Superior temporal gyrus (tissue), 1 donor: ENCODE results near the gene TMEM247.
"Not testable (repeated sequence)": the region's sequence is repeated elsewhere in the genome, so short reads cannot be mapped to it uniquely, and the experiment has no call there.

ENCODE experiments used
- DNase-seq: peaks from one replicate; pipeline ENCODE4 v3.0.0-alpha.2; 2016; ENCODE audit errors: extremely low spot score

The TMEM247 gene

GRCh38 chr2:46458763-46459500 is 20.4 kb upstream of the TMEM247 start:
- DNase-seq: no peak

GRCh38 chr2:46459694-46460093 is 19.7 kb upstream of the TMEM247 start:
- DNase-seq: peak; percentile 29

GRCh38 chr2:46460241-46460921 is 19.0 kb upstream of the TMEM247 start:
- peak; percentile 87 for DNase-seq

GRCh38 chr2:46461011-46461674 is 18.2 kb upstream of the TMEM247 start:
- DNase-seq: peak; percentile 91

- peak; percentile 43 for DNase-seq
Measured at GRCh38 chr2:46461709-46462171, 17.6 kb upstream of the TMEM247 start.

GRCh38 chr2:46462936-46463335 is 16.4 kb upstream of the TMEM247 start:
- no peak for DNase-seq

- no peak for DNase-seq
Measured at GRCh38 chr2:46469116-46469515, 10.2 kb upstream of the TMEM247 start.

- no peak for DNase-seq
Measured at GRCh38 chr2:46469700-46470099, 9.7 kb upstream of the TMEM247 start.

GRCh38 chr2:46470114-46470628 is 9.2 kb upstream of the TMEM247 start:
- DNase-seq: no peak

GRCh38 chr2:46471019-46471583 is 8.3 kb upstream of the TMEM247 start:
- no peak for DNase-seq

- no peak for DNase-seq
Measured at GRCh38 chr2:46471697-46472096, 7.7 kb upstream of the TMEM247 start.

- DNase-seq: not testable (repeated sequence)
Measured at GRCh38 chr2:46472165-46472564, 7.2 kb upstream of the TMEM247 start.

GRCh38 chr2:46477462-46477861 is 1.9 kb upstream of the TMEM247 start:
- DNase-seq: not testable (repeated sequence)

GRCh38 chr2:46477925-46478324 is 1.4 kb upstream of the TMEM247 start:
- DNase-seq: no peak

GRCh38 chr2:46480562-46480961 is 1.2 kb downstream of the TMEM247 start:
- no peak for DNase-seq

- DNase-seq: no peak
Measured at GRCh38 chr2:46481198-46482193, 2.1 kb downstream of the TMEM247 start.

GRCh38 chr2:46482490-46482889 is 3.1 kb downstream of the TMEM247 start:
- DNase-seq: no peak

- no peak for DNase-seq
Measured at GRCh38 chr2:46485002-46485401, 5.6 kb downstream of the TMEM247 start.

- no peak for DNase-seq
Measured at GRCh38 chr2:46486436-46486835, 7.1 kb downstream of the TMEM247 start.

GRCh38 chr2:46487667-46488335 is 8.4 kb downstream of the TMEM247 start:
- no peak for DNase-seq
